B cell (primary cell): ENCODE data around the gene PHB1.

Experiments
- CTCF ChIP-seq: fragments of 200-600 bp; IDR thresholded peaks from one replicate; pipeline ENCODE4 v1.8.0; 2022; ENCODE audit warnings: antibody characterized with exemption, mild to moderate bottlenecking
- EZH2 ChIP-seq: IDR thresholded peaks from 2 replicates; pipeline ENCODE4 v1.6.1; 2012; ENCODE audit warnings: borderline replicate concordance, low read depth, mild to moderate bottlenecking, moderate library complexity, low read length; ENCODE audit not compliant: insufficient read depth, poor library complexity, severe bottlenecking

GRCh38 chr17:49425004-49425286 lies 10.3 kb upstream of the PHB1 start:
- TF ChIP-seq EZH2: no peak
- TF ChIP-seq CTCF: no peak
